H54 (cell line): ENCODE data around the gene MCM3AP.

Experiments
- DNase-seq: peaks from one replicate; pipeline ENCODE4 v3.0.0; 2011; ENCODE audit warnings: low spot score, mixed read lengths; ENCODE audit not compliant: insufficient read length
- FAIRE-seq: peaks from 3 replicates; lab custom pipeline; 2011; peaks lifted over from hg19 to GRCh38; lab: Jason Lieb, UNC
- POLR2A ChIP-seq: IDR thresholded peaks from 2 replicates; pipeline ENCODE4 v1.6.1; 2011; ENCODE audit warnings: low read depth, mild to moderate bottlenecking, low read length

The MCM3AP gene

GRCh38 chr21:46274797-46275390, 10.5 kb downstream of the MCM3AP start:
- no peak for TF ChIP-seq POLR2A
- DNase-seq (no peak), FAIRE-seq (no peak)

DNA sequence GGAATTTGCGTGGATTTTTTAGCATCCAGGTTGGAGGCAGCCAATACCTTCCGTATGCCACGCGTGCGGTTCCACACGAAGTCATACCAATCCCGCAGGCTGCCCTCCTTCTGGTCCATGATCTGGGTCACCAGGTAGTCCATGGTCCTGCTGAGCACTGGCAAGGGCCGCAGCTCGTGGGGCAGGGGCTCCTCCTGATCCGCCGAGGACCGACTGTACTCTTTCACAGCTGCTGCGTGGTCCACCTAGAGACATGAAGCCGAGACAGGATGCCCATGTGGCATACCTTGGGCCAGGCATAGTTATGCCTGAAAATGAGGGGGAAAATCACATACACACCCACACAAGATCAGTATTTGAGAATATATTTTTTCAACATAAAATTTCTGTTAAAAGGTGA, 12.1 kb downstream of the MCM3AP start:
- TF ChIP-seq POLR2A: no peak
- DNase-seq (no peak), FAIRE-seq (no peak)

- DNase-seq: no peak
- TF ChIP-seq POLR2A: no peak
- FAIRE-seq: no peak
Measured at GRCh38 chr21:46269466-46269865, 15.9 kb downstream of the MCM3AP start.

- FAIRE-seq: no peak
- no peak for TF ChIP-seq POLR2A
- DNase-seq: no peak
Measured at GRCh38 chr21:46268371-46268770, 17.0 kb downstream of the MCM3AP start.

DNA sequence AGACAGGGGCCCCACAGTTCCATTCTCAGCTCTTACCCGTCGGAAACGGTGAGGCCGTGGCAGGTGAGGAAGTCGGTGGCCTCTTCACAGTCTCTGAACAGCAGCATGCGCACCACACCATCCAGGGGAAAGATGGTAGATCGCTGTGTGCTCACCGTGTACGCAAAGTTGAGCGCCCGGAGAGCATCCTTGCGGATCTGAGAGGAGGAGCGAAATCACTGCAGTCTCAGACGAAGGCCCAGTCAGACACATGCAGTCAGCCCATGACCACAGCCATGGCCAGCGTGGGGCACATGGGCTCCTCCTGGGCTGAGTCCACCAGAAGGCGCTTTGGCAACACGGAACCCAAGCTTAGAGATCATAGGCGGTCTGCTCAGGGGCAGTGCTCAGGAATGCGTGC, 18.5 kb downstream of the MCM3AP start:
- no peak for TF ChIP-seq POLR2A
- DNase-seq (no peak), FAIRE-seq (no peak)

- FAIRE-seq: no peak
- DNase-seq: no peak
- TF ChIP-seq POLR2A: no peak
Measured at GRCh38 chr21:46265736-46266525, 19.5 kb downstream of the MCM3AP start.

- DNase-seq (no peak), FAIRE-seq (no peak)
- TF ChIP-seq POLR2A: no peak
Measured at GRCh38 chr21:46264690-46265144, 20.7 kb downstream of the MCM3AP start.

DNA sequence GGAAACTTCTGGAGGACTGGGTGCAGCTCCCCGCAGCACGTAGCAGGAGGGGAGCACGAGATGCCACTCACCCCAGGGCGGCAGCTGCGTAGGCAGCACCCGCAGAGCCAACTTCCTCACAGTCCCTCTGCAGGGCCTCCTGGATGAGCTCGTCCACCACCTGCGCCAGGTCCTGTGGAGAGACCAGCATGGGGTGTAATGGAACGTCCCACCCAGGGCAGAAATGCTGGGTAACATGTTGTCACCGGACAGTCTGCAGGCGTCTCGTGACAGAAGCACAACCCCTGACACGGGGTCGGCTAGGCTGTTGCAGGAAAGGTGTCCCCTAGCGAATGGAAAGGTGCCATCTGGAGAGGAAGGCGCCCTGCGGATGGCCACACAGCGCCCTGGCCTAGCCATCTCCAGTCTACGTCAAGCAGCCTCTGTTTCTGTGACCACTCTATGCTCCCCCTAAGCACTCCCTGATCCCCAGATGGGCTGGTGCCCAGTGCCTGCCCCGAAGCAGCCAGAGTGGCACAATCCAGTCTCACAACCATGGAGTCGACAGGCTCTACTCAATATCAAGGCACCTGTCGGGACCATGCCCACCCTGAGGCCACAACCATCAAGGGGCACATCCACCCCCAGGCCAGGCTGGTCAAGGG, 21.2 kb downstream of the MCM3AP start:
- no peak for TF ChIP-seq POLR2A
- DNase-seq: no peak
- FAIRE-seq: no peak

DNA sequence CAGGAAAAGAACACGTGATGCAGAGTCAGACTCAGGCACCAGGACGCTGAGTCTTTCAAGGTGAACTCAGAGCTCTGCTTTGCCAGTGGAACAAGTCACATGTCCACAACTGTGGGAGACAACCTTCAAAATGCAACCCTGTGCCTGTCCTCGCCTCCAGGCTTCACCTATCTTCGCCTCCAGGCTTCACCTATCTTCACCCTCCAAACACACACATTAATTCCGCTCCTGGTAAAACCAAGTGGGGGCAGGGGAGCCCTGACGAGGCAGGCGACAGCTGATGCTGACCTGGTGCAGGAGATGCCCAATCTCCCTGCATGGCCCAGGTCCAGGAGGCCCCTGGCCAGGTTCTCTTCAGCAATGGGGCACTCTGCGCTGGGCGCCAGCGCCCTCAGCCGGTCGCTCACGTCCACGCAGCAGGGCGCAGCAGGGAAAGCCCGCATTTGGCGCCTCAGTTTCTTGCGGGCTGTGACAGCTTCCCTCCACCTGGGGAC, 28.9 kb downstream of the MCM3AP start:
- no peak for FAIRE-seq
- no peak for DNase-seq
- TF ChIP-seq POLR2A: no peak

GRCh38 chr21:46255758-46256337, 29.6 kb downstream of the MCM3AP start:
- no peak for DNase-seq
- FAIRE-seq: no peak
- no peak for TF ChIP-seq POLR2A

GRCh38 chr21:46255166-46255565, 30.2 kb downstream of the MCM3AP start:
- DNase-seq: no peak
- TF ChIP-seq POLR2A: no peak
- FAIRE-seq: no peak

DNA sequence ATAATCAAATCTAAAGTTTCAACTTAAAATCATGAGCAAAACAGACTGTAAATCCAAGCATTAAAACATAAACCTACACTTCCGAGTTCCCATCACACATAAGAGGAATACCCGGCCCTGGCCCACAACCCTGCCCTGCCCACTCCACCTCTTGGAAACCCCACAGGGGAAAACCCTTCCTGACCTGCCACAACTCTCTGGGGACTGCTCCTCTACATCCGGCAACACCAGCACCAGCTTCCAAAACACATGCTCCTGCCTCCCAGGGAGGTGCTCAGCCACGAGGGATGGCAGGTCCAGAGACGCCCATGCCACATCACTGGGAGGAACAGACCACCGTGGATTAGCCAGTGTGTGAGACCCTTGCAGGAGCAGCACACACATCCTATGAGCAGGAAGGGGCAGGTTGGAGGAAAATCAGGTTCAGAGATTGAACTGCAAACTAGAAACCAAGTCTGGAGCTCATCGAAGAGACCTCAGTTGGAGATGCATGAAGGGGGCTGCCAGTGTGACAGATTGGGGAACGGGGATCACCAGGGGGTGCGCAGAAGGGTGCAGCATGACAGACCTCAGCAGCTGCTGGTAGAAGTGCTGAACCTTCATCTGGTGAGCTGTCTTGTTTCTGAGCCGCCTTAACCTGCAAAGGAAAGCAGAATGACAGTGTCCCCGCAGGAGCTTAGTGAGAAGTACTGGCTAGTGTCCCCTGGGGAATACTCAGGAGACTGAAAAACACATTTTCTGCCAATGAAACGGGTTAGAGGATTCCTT, 31.0 kb downstream of the MCM3AP start:
- no peak for TF ChIP-seq POLR2A
- FAIRE-seq (no peak), DNase-seq (no peak)

DNA sequence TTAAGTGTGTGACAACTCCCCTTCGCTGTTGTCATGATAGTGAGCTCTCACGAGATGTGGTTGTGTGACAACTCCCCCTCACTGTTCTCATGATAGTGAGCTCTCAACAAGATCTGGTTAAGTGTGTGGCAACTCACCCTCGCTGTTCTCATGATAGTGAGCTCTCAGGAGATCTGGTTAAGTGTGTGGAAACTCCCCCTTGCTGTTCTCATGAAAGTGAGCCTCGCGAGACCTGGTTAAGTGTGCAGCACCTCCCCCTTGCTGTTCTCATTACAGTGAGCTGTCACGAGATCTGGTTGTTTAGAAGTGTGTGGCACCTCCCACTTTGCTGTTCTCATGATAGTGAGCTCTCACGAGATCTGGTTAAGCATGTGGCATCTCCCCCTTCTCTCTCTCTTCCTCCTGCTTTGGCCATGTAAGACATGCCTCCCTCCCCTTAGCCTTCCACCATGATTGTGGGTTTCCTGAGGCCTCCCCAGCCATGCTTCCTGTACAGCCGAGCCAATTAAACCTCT, 31.7 kb downstream of the MCM3AP start:
- DNase-seq (no peak), FAIRE-seq (no peak)
- no peak for TF ChIP-seq POLR2A
